ENCODE measurements around the gene PSMB7.

The PSMB7 gene

DNA sequence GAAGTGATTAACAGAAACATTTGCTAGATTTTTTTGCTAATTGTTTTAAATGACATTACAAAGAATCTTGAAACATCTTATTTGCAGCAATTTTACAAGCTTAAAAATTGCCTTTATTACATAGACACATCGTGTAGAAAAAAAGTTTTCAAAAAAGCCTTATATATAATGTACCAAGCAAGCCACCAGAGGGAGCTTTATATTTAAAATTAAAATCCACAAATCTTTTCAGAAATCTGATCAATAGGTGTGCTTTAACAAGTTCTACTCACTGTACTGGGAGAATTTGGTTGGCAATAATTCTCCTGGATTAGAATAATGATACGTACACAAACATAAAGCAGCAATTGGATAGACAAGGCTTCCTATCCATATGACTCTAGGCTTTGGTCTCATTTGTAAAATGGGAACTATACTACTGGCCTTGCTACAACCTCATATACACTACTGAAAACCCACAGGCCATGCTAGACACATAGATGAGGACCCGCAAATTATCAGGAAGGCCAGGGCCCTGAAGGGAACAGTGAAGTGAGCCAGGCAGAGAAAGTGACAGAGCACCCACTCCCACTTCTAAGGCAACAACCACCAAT, 4.8 kb downstream of the PSMB7 start:
- no peak for DNase-seq (ENCODE audit: low read depth)

DNA sequence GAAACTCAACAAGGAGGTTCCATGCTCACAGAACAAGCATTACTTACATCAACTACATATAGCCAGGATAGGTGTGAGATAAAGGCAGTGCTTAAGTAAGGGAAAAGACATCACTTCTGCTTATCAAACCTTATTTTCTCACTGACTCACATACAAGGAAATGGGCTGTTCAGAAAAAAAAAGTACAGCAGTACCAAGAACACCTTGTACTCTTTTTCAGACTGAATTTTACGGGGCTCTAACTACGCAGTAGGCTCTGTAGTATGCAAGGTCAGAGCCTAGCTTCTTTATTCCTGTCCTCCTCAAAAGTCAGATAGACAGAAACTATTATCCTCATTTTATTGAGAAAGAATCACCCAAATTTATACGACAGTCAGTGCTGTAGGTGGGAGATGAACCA, 5.8 kb downstream of the PSMB7 start:
- DNase-seq (ENCODE audit: low read depth): no peak

DNA sequence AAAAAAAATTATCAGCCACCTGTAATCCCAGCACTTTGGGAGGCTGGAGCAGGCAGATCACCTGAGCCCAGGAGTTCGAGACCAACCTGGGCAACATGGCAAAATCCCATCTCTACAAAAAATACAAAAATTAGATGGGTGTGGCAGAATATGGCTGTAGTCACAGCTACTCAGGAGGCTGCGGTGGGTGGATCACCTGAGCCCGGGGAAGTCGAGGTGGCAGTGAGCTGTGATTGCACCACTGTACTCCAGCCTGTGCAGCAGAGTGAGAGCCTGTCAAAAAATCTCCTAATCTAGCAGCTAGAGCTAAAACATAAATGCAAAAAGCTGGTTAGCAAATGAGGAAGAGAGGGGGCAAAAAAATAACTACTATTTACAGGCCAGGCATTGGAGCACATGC, 12.0 kb downstream of the PSMB7 start:
- no peak for DNase-seq (ENCODE audit: low read depth)

DNA sequence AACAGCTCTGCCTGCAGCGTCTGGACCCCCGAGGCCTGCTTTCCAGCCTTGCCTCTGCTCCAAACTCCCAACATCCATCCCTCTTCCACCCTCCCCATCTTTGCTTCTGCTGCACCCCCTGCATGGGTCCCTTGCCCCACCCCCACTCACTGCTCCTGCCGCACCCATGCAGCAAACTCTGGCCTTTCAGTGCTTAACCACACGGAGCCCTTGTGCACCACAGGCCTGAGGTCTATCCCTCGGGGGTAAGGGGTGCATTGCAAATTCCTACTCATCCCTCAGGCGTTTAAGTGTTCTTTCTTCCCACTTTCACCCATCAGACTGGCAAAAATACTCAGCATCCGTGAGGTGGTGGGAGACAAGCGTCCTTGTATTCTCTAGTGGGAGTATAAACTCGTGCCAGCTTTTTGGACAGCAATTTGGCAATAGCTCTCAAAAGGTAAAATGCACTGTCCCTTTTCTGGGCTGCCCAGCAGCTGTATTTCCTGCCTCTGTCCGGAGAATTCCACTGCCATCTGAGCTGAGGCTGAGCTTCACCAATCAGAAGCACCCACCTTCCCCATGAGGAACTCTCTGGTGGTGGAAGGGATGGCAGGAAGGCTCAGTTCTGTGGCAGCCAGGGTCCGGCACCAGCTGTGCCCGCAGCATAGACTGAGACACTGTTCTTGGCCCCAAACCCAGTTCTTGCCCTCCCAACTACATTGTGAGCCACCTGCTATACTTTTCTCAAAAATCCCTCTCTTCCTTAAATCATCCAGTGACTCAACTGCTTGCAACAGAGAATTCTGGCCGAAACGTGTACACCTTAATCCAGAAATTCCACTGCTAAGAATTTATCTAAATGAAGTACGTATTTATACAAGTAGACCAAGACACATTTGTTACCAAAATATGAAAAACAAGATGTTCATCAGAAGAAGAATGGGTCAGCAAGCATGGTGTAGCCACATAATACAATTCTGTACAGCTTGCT, 15.0 kb downstream of the PSMB7 start:
- DNase-seq (ENCODE audit: low read depth): no peak

DNA sequence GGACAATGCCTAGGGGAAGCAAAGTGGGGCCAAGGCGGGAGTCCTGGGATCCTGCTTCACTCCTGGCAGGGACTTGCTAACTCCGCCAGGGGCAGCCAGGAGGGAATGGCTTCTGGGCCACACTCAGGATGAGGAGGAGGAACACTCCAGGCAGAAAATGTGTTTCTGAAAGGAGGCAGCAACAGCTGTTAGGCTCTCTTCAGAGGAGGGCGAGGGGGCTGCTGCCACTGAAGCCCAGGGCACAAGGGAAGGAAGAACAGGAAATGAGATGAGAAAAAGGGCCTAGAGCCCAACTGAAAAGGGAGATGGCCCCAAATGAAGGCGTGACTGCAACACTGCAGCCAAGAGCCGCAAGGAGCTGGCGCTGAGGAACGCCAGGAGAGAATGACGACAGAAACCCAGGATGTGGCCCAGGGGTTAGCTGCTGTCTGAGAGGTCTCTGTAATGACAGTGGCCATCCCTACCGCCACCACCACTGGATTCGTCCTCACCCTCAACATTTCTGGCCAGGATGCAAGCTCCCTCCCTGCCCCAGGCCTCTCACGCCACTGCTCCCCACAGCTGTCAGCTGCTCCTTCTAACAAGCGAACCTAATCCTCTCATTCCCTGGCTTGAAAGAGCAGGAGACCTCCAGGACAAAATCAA, 15.8 kb downstream of the PSMB7 start:
- DNase-seq (ENCODE audit: low read depth): peak; percentile 31

DNA sequence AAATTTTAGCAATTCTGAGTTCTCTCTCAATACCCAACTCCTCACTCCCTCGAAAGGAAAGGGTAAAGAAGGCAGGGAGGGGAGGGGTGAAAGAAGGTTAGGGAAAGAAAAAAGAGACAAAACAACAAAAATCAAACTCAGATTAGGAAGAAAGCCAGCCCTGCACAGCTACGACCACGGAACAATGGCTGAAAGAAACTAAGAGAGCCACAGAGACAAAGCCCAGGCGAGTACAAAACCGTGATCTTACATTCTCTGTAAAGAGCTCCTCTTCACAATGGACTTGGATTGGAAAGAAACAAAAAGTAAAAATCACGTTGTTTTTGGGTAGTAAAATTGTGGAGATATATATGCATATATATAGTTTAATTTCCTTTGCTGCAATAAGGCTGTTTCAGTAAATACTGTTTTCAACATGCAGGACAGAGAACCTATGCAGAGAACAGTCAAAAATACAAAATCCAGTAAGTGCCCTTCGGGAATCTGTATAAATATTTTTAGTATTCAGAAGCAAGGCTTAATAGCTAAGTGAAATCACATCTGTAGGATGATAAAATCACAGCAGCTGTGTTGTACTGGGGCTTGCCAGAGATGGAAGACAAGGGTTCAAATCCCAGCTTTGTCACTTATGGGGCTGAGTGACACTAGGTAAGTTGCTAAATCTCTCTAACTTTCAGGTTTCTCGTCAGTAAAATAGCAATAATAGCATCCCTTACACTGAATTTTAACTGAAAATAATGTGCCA, 16.9 kb downstream of the PSMB7 start:
- DNase-seq (ENCODE audit: low read depth): no peak

DNA sequence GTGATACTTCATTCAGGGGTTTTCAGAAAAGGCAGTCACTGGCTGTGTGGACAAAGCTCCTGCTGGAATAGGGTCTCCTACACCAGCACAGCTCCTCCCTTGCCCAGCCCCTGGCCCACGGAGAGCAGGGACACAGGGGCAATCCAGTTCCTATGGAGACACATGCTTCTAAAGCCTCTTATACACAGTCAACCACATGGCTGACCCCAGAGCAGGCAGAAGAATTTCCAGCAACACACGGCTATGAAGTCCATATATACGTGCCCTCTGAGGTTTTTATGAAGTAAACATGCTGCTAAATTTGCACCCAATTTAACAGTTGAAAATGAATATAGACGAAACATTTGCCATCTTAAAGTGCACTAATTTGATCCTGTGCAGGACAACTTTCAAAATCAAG, 19.4 kb downstream of the PSMB7 start:
- DNase-seq (ENCODE audit: low read depth): no peak

DNA sequence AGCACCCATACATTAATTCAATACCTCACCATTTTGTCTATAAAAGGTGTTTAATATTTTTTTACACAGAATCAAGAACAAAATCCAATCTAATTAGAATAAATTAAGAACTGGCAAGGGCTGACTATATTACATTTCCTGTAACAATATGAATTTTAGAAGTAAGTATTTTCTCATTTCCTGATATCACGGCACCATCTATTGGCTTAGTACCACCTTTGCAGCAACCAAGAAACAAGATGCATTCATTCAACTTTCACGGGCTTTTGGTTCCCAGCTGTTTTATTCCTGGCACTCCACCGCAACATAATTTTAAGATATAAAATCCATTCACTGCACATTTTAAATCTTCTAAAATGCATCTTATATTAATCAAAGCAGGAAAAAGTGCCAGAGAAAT, 20.6 kb downstream of the PSMB7 start:
- no peak for DNase-seq (ENCODE audit: low read depth)

DNA sequence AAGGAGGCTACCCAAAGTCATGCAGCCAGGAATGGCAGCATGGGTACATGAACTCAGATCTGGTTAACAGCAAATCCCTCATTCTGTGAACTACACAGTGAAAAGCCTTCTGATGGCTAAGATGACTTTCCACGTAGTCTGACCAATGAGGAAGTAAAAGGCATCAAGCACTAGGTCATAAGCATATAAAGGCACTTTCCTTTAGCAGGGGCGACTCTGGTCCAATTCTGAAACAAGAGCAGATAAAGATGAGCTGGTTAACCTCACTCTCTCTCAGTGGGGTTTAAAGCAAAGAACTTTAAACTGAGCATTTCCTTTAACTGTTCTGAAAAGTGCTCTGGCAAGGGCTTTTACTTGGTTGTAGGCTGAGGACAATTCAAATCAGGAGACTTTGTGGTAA, 21.1 kb downstream of the PSMB7 start:
- DNase-seq (ENCODE audit: low read depth): no peak

DNA sequence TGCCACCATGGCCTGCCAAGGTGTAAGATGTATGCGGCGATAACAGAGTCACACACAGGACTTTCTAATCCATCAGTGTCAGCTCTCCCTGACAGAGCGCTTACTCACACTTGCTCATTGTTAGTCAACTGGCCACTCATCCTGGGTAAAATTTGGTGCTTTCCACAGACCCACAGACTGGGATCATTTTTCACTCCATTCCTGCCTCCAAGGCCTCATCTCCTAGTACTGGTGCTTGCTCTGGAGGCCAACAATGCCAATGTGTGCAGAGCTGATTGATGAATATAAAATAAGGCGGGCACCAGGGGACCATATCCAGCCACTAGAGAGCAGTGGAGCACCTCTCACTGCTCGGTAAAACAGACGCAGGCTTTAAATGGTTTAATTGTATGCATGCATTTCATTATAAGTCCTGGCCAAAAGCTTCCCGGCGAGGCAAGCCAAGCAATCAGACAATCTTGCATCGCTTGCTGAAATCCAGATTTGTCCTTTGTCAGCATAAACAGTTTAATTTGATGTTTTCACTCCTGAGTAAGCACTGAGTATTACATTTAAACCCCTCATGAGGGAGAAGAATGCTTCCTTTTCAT, 22.3 kb downstream of the PSMB7 start:
- DNase-seq (ENCODE audit: low read depth): peak; percentile 78

DNA sequence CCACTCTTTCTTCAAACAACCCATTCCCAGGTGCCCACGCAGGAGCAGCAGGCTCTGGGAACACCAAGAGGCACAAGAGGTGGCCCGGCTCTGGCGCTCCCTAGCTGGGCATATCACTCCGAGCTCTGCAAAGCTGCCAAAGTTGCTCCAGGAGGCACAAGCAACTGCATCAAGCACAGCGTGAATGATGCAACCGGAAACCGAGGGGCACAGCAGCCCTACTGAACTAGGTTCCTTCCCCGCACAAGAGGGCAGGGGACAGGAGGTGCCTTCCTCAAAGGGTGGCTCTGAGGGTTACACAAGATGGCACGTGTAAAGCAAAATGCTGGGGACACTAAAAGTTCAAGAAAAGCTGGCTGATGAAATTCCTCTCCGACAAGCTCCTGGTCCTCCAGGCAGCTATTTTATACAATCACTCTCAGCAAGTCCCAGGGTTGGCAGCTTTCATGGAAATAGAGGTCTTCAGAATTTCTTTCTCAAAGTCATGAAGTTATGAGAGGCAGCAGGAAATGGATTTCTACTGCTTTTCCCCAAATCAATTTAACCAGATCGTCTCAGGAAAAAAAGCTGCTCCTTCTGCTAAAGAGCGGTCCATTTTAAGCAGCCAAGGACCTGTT, 22.9 kb downstream of the PSMB7 start:
- no peak for DNase-seq (ENCODE audit: low read depth)

DNA sequence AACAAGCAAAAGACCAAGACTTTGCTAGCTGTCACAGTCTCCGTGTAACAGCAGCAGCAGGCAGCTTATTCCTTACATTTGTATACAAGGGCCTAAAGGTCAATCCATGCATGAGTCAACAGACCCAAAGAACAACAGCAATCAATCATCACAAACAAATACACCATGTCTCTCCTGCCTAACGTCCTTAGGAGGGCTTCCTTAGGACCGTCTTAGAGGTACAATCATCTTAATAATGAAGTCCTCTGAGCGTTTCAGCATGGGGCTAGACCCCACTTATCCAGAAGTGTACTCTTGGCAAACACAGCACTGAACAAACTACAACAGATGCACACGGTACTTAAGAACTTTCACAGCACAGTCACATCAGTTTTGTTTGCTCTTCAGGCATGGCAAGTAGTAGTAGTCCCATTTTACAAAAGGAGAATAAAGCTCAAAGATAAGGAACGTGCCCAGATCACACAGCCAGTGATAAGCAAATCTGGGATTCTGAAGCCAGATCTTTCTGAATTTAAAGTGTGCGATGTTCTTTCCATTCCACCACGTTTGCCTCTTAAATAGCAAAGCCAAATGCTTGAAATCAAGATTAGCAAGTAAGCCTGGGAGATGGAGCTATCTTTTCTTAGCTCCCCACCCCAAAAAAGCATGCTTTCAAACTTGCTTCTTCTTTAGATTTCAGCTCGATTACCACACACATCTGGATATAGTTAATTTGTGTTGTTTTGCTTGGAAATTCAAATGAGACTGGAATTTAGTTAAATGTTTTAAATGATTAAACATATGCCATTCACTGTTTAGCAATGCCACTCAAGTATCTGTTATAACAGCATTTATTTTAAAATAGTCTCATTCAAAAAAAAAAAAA, 24.2 kb downstream of the PSMB7 start:
- DNase-seq (ENCODE audit: low read depth): no peak

DNA sequence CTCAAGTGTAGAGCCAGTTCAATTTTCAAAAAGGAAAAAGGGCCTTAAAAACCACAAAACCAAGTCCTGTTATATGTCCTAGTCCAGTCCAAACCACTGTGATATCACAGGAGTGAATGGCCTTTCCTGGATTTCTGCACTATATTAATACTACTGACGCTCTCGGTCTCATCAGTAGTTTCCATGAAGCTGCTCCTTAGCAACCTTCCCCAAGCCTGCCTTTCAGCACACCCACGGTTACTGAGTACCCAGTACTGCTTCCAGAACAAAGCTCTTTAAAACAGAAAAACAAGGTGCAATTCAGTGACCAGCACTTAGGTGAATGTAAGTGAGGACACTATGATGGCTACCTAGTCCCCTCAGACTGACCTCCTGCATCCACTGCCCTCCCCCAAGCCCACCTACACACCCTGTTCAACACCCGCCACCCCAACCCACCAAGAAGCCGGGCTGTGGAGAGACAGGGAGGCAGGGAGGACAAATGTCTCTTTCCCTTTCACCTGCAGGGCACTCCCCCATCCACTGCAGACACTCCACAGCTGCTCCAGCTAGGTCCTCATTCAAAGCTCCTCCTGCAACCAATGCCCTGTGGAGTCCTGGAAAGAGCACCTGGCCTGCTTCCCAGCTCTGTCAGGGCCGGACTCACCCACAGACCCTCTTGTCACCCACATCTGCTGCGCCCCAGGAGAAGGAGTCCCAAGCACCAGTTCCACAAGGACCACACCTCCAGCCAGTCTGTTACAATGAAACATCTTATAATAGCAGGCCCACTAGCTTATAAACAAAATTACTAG, 25.9 kb downstream of the PSMB7 start:
- DNase-seq (ENCODE audit: low read depth): no peak

DNA sequence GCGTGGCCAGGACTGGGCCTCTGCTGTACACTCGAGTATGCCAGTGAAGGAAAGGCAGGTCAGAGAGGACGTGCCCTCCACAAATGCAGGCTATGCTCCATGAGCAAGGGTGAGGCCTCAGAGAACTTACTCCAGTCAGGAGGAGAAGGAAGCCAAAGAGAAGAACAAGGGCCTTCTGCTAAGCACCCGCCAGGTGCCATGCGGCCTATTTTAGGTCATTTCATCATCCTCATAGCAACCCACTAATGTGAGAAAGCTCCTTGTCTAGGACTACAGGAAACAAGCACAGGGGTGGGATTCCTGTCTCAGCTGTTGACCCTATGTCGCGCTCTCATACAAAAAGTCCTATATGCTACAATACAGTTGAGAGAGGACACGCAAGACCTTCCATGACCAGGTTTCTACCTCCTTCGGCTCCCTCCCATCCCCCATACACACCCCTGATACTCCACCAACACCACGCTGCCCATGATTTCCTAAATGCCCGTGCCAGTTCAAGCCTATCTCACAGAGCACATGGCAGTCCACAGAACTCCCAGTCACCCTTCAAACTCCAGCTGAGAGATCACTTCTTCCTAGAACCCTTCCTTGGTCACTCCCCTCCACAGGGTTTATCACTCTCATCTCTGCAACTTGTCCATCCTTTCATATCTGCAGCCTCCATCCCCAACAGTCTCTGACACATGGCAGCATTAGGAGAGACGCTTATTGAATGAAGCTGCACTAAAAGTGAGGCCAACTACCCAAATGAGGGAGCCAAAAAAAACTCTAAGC, 26.8 kb downstream of the PSMB7 start:
- no peak for DNase-seq (ENCODE audit: low read depth)

DNA sequence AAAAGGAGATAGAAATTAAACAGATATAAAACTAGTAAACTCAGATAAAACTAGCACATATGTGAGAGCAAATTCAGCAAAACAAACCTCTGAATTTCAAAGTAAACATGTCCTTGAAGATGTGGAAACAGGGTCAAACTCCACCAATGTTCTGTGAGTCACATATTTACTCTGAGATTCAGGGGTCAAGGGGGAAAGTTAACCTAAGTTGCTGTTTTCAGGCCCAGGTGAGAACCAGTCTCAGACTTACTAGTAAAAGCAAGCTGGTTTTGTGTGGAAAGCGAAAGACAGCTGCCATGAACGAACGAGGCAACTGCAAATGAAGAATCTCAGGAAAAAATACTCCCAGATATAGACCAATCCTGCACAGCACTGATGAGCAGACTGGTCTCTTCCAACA, 29.0 kb downstream of the PSMB7 start:
- DNase-seq (ENCODE audit: low read depth): no peak

DNA sequence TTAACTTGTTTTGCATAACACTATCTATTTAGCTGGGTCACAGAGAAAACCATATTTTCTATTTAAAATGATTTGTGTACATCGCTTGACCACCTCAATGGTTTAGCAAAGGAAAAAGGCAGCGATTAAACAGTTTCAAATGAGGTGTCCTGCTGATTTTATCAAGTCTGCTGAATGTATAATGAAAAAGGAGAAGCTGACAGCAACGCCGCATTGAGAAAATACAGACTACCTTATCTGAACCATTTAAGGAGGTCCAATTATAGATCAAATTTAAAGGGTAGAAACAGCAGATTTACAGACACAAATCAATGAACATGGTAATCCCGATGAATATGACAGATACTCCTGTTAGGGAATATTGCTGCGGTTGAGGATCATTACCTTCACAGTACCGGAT, 29.6 kb downstream of the PSMB7 start:
- DNase-seq (ENCODE audit: low read depth): no peak

DNA sequence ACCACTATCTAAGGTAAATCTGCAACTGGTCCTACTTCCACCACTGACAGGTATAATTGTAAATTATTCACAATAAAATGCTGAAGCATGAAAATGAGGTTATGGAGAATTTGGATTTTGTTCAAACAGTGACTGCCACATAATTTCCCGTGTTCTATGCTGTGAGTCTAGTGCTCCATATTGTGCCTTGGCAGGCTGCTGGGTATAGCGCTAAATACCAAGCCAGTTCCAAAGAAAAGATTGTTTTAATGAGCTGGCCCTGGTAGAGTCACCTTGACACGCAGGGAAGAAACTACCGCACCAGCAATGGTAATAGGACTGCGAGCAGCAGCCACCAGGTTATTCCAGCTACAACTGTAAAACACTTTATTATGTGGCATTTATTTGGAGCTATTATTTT, 30.4 kb downstream of the PSMB7 start:
- DNase-seq (ENCODE audit: low read depth): no peak

DNA sequence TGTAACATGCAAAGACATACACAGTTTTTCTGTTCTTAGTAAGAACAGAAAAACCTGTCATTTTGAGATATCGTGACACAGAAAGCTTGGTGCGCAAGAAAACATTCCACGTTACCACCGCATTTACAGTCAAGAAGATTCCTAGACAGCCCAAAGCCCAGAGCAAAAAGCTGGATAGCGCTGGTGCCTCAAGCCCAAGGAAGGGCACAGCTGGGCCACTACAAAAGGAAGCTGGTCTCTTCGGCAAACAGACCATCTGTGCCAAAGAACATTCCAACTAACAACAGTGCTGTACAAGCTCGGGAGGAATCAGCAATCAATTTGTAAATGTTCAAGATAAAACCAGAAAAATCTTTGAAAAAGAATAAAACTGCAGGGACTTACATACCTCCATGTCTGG, 31.0 kb downstream of the PSMB7 start:
- no peak for DNase-seq (ENCODE audit: low read depth)
